HEK293 (cell line): ENCODE data around the gene PAK5.

ENCODE experiments used
- CTCF ChIA-PET: fragments of 350-600 bp; formaldehyde crosslinking; extraction: SDS; loops from one replicate; lab custom pipeline; 2021; ENCODE audit warnings: antibody characterized with exemption; lab: Yijun Ruan, JAX
- POLR2A ChIA-PET: fragments of 300-600 bp; formaldehyde crosslinking; extraction: SDS; loops from one replicate; lab custom pipeline; 2020; ENCODE audit warnings: antibody characterized with exemption, inconsistent platforms; lab: Yijun Ruan, JAX
- H3K27ac ChIP-seq: fragments of 200-500 bp; sonication (Bioruptor generic); 2 replicates; pipeline ENCODE4 v1.5.1; 2014; ENCODE audit warnings: low read depth, low read length, control low read depth, inconsistent platforms; ENCODE audit errors: extremely low read depth
- H3K36me3 ChIP-seq, 2 experiments: fragments of 200-500 bp in 1 of 2; sonication (Bioruptor generic) in 1 of 2; 1 replicate in 1 of 2; 2 replicates in 1 of 2; pipeline ENCODE4 v1.5.1; 2014 to 2017; ENCODE audit warnings: inconsistent platforms in 2 of 2, low read length in 2 of 2; ENCODE audit not compliant: control insufficient read depth in 2 of 2, insufficient read depth in 1 of 2
- H3K4me1 ChIP-seq: fragments of 200-500 bp; sonication (Bioruptor generic); 2 replicates; pipeline ENCODE4 v1.5.1; 2014; ENCODE audit warnings: mild to moderate bottlenecking, low read length, inconsistent platforms; ENCODE audit not compliant: control insufficient read depth, insufficient read depth
- H3K4me3 ChIP-seq: 2 replicates; pipeline ENCODE4 v1.5.1; 2011; ENCODE audit warnings: low read depth, mild to moderate bottlenecking, control low read depth, low read length, moderate library complexity
- H3K9me3 ChIP-seq: fragments of 200-500 bp; sonication (Bioruptor generic); 2 replicates; pipeline ENCODE4 v1.5.1; 2014; ENCODE audit warnings: low read depth, low read length, inconsistent platforms; ENCODE audit not compliant: control insufficient read depth, insufficient read depth
- MEIS1 ChIP-seq: sonication (generic); formaldehyde crosslinking; IDR thresholded peaks from 2 replicates; pipeline ENCODE4 v1.8.1; 2022; ENCODE audit warnings: missing genetic modification reagents, mild to moderate bottlenecking, borderline replicate concordance
- SCRT1 ChIP-seq: fragments of 450-650 bp; formaldehyde crosslinking; IDR thresholded peaks from 2 replicates; pipeline ENCODE4 v1.5.1; 2016; ENCODE audit warnings: missing biosample characterization, missing genetic modification characterization, borderline replicate concordance
- WT1 ChIP-seq: fragments of 450-650 bp; formaldehyde crosslinking; IDR thresholded peaks from 2 replicates; pipeline ENCODE4 v1.5.1; 2016; ENCODE audit warnings: missing biosample characterization, missing genetic modification characterization
- ZBTB17 ChIP-seq: fragments of 450-650 bp; formaldehyde crosslinking; IDR thresholded peaks from 2 replicates; pipeline ENCODE4 v1.5.1; 2016; ENCODE audit warnings: missing biosample characterization, missing genetic modification characterization
- ZBTB20 ChIP-seq: fragments of 450-650 bp; formaldehyde crosslinking; IDR thresholded peaks from 2 replicates; pipeline ENCODE4 v1.5.1; 2016; ENCODE audit warnings: missing biosample characterization, missing genetic modification characterization
- ZFP41 ChIP-seq: fragments of 450-650 bp; formaldehyde crosslinking; IDR thresholded peaks from 2 replicates; pipeline ENCODE4 v1.5.1; 2016; ENCODE audit warnings: missing biosample characterization, missing genetic modification characterization, borderline replicate concordance
- ZNF169 ChIP-seq: fragments of 450-650 bp; formaldehyde crosslinking; IDR thresholded peaks from 2 replicates; pipeline ENCODE4 v1.5.1; 2016; ENCODE audit warnings: missing biosample characterization, missing genetic modification characterization
- ZNF248 ChIP-seq: fragments of 450-650 bp; formaldehyde crosslinking; IDR thresholded peaks from 2 replicates; pipeline ENCODE4 v1.5.1; 2017; ENCODE audit warnings: missing biosample characterization, missing genetic modification characterization
- ZNF280C ChIP-seq: fragments of 450-650 bp; formaldehyde crosslinking; IDR thresholded peaks from 2 replicates; pipeline ENCODE4 v1.5.1; 2016; ENCODE audit warnings: missing biosample characterization, missing genetic modification characterization
- ZNF324 ChIP-seq: fragments of 450-650 bp; formaldehyde crosslinking; IDR thresholded peaks from 2 replicates; pipeline ENCODE4 v1.5.1; 2016; ENCODE audit warnings: missing biosample characterization, missing genetic modification characterization
- ZNF48 ChIP-seq: fragments of 450-650 bp; formaldehyde crosslinking; IDR thresholded peaks from 2 replicates; pipeline ENCODE4 v1.5.1; 2016; ENCODE audit warnings: missing biosample characterization, missing genetic modification characterization
- ZNF530 ChIP-seq: fragments of 450-650 bp; formaldehyde crosslinking; IDR thresholded peaks from 2 replicates; pipeline ENCODE4 v1.5.1; 2016; ENCODE audit warnings: low read depth, missing biosample characterization, missing genetic modification characterization
- ZNF548 ChIP-seq: fragments of 450-650 bp; formaldehyde crosslinking; IDR thresholded peaks from 2 replicates; pipeline ENCODE4 v1.5.1; 2016; ENCODE audit warnings: missing biosample characterization, missing genetic modification characterization
- ZNF558 ChIP-seq: fragments of 450-650 bp; formaldehyde crosslinking; IDR thresholded peaks from 2 replicates; pipeline ENCODE4 v1.5.1; 2016; ENCODE audit warnings: missing biosample characterization, missing genetic modification characterization
- ZNF560 ChIP-seq: fragments of 450-650 bp; formaldehyde crosslinking; IDR thresholded peaks from 2 replicates; pipeline ENCODE4 v1.5.1; 2017; ENCODE audit warnings: missing biosample characterization, missing genetic modification characterization, borderline replicate concordance
- ZNF621 ChIP-seq: fragments of 450-650 bp; formaldehyde crosslinking; IDR thresholded peaks from 2 replicates; pipeline ENCODE4 v1.5.1; 2017; ENCODE audit warnings: missing biosample characterization, missing genetic modification characterization
- ZNF623 ChIP-seq: fragments of 450-650 bp; formaldehyde crosslinking; IDR thresholded peaks from 2 replicates; pipeline ENCODE4 v1.5.1; 2016; ENCODE audit warnings: missing biosample characterization, missing genetic modification characterization
- ZNF785 ChIP-seq: fragments of 450-650 bp; formaldehyde crosslinking; IDR thresholded peaks from 2 replicates; pipeline ENCODE4 v1.5.1; 2016; ENCODE audit warnings: missing biosample characterization, missing genetic modification characterization
- TF ChIP-seq, protein P1 (sequence below): fragments of 450-650 bp; IDR thresholded peaks from 2 replicates; pipeline ENCODE4 v1.5.1; 2018; ENCODE audit warnings: missing biosample characterization, mild to moderate bottlenecking, missing genetic modification characterization
- TF ChIP-seq, protein P2 (sequence below): fragments of 450-650 bp; formaldehyde crosslinking; conservative IDR thresholded peaks from 2 replicates; pipeline ENCODE4 v1.5.1; 2016; ENCODE audit warnings: low read depth, missing biosample characterization, missing genetic modification characterization
- TF ChIP-seq, protein P3 (sequence below): fragments of 450-650 bp; formaldehyde crosslinking; conservative IDR thresholded peaks from 2 replicates; pipeline ENCODE4 v1.5.1; 2016; ENCODE audit warnings: low read depth, missing biosample characterization, missing genetic modification characterization

Gene PAK5

DNA sequence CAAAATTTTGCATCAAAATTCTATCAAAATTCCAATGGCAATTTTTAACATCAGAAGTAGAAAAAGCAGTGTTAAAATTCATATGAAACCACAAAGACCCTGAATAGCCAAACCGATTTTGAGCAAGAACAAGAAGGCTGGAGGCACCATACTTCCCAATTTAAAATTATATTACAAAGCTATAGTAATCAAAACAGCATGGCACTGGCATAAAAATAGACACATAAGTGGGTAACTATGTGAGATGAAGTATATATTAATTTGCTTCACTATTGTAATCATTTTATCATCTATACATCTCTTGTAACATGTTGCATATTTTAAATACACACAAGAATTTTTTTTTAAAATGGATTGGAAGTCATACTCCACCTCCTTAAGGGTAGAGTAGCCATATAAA is 77.4 kb downstream of the PAK5 start (continued):
- no peak for TF ChIP-seq ZNF169 (tag by site-specific recombination)
- TF ChIP-seq ZNF560 (tag by site-specific recombination): no peak
- TF ChIP-seq WT1 (tag by site-specific recombination): no peak
- TF ChIP-seq, protein P1, sequence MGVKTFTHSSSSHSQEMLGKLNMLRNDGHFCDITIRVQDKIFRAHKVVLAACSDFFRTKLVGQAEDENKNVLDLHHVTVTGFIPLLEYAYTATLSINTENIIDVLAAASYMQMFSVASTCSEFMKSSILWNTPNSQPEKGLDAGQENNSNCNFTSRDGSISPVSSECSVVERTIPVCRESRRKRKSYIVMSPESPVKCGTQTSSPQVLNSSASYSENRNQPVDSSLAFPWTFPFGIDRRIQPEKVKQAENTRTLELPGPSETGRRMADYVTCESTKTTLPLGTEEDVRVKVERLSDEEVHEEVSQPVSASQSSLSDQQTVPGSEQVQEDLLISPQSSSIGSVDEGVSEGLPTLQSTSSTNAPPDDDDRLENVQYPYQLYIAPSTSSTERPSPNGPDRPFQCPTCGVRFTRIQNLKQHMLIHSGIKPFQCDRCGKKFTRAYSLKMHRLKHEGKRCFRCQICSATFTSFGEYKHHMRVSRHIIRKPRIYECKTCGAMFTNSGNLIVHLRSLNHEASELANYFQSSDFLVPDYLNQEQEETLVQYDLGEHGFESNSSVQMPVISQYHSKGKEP (tag by site-specific recombination): no peak
- no peak for TF ChIP-seq ZNF48 (tag by site-specific recombination)
- TF ChIP-seq ZNF621 (tag by site-specific recombination): no peak
- TF ChIP-seq, all 188 proteins: peak for 0

DNA sequence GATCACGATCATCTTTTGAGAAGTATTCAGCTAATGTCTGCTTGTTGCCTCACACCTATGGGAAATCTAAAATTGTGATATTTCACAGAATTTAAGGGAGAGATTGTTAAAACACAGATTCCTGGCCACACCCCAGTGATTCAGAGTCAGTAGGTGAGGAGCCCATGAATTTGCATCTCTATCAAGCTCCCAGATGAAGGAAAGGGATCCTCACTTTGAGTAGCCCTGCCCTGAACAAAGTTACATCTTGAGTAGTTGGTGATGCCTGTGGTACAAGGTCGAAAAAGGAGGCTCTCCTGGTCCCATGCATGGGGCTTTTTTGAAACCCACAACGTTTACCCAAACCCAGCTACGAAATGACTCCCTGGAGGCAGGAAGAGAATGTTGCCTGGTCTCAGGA is 79.5 kb downstream of the PAK5 start:
- TF ChIP-seq, protein P2, sequence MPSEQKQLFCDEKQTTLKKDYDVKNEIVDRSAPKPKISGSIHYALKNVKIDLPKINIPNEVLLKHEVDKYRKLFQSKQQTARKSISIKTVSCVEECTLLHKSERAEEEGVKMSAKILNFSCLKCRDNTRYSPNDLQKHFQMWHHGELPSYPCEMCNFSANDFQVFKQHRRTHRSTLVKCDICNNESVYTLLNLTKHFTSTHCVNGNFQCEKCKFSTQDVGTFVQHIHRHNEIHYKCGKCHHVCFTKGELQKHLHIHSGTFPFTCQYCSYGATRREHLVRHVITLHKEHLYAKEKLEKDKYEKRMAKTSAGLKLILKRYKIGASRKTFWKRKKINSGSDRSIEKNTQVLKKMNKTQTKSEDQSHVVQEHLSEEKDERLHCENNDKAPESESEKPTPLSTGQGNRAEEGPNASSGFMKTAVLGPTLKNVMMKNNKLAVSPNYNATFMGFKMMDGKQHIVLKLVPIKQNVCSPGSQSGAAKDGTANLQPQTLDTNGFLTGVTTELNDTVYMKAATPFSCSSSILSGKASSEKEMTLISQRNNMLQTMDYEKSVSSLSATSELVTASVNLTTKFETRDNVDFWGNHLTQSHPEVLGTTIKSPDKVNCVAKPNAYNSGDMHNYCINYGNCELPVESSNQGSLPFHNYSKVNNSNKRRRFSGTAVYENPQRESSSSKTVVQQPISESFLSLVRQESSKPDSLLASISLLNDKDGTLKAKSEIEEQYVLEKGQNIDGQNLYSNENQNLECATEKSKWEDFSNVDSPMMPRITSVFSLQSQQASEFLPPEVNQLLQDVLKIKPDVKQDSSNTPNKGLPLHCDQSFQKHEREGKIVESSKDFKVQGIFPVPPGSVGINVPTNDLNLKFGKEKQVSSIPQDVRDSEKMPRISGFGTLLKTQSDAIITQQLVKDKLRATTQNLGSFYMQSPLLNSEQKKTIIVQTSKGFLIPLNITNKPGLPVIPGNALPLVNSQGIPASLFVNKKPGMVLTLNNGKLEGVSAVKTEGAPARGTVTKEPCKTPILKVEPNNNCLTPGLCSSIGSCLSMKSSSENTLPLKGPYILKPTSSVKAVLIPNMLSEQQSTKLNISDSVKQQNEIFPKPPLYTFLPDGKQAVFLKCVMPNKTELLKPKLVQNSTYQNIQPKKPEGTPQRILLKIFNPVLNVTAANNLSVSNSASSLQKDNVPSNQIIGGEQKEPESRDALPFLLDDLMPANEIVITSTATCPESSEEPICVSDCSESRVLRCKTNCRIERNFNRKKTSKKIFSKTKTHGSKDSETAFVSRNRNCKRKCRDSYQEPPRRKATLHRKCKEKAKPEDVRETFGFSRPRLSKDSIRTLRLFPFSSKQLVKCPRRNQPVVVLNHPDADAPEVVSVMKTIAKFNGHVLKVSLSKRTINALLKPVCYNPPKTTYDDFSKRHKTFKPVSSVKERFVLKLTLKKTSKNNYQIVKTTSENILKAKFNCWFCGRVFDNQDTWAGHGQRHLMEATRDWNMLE (tag by site-specific recombination): no peak
- TF ChIP-seq SCRT1 (tag by site-specific recombination) (no peak), ZFP41 (no peak), ZNF785 (tag by site-specific recombination) (no peak), ZBTB17 (tag by site-specific recombination) (no peak), ZNF280C (tag by site-specific recombination) (no peak), ZNF548 (tag by site-specific recombination) (no peak), ZNF248 (tag by site-specific recombination) (no peak), ZNF530 (tag by site-specific recombination) (no peak), MEIS1 (CRISPR knock-in tag) (no peak), ZNF324 (tag by site-specific recombination) (no peak), ZNF623 (tag by site-specific recombination) (no peak), ZBTB20 (tag by site-specific recombination) (no peak), ZNF558 (tag by site-specific recombination) (no peak)
- TF ChIP-seq, protein P3, sequence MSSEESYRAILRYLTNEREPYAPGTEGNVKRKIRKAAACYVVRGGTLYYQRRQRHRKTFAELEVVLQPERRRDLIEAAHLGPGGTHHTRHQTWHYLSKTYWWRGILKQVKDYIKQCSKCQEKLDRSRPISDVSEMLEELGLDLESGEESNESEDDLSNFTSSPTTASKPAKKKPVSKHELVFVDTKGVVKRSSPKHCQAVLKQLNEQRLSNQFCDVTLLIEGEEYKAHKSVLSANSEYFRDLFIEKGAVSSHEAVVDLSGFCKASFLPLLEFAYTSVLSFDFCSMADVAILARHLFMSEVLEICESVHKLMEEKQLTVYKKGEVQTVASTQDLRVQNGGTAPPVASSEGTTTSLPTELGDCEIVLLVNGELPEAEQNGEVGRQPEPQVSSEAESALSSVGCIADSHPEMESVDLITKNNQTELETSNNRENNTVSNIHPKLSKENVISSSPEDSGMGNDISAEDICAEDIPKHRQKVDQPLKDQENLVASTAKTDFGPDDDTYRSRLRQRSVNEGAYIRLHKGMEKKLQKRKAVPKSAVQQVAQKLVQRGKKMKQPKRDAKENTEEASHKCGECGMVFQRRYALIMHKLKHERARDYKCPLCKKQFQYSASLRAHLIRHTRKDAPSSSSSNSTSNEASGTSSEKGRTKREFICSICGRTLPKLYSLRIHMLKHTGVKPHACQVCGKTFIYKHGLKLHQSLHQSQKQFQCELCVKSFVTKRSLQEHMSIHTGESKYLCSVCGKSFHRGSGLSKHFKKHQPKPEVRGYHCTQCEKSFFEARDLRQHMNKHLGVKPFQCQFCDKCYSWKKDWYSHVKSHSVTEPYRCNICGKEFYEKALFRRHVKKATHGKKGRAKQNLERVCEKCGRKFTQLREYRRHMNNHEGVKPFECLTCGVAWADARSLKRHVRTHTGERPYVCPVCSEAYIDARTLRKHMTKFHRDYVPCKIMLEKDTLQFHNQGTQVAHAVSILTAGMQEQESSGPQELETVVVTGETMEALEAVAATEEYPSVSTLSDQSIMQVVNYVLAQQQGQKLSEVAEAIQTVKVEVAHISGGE: no peak
- CTCF ChIA-PET: no interaction called here
- H3K4me3 ChIP-seq: no peak overlapping the region
- no peaks in the 10 kb centered on the region for H3K4me1 ChIP-seq
- H3K36me3 ChIP-seq: no peaks in the 10 kb centered on the region
- POLR2A ChIA-PET: no interaction called here
- H3K27ac ChIP-seq: no peak overlapping the region
- H3K9me3 ChIP-seq: no peaks in the 10 kb centered on the region
